Mammary epithelial cell (primary cell): Measurements from ENCODE around the gene CAVIN4.

Experiments
- CTCF ChIP-seq, 2 donors: IDR thresholded peaks in 1 of 2; conservative IDR thresholded peaks in 1 of 2; 2 replicates each; pipeline ENCODE4 v1.5.1; 2011 to 2012; ENCODE audit warnings: inconsistent platforms in 2 of 2, low read length in 2 of 2, mild to moderate bottlenecking in 2 of 2, control low read depth in 1 of 2, low read depth in 1 of 2; ENCODE audit not compliant: insufficient read depth in 1 of 2; ENCODE audit errors: extremely low read depth in 1 of 2
- EZH2 ChIP-seq: IDR thresholded peaks from 2 replicates; pipeline ENCODE4 v1.6.1; 2012; ENCODE audit warnings: low read length, inconsistent platforms, borderline replicate concordance

GRCh38 chr9:100597236-100597635 is 19.4 kb downstream of the CAVIN4 start:
- TF ChIP-seq CTCF (conservative IDR thresholded peaks at IDR 0.05 in 1 of 2, IDR thresholded peaks at IDR 0.05 in 1 of 2; ENCODE audit: extremely low read depth in 1 of 2, insufficient read depth in 1 of 2, low read depth in 1 of 2, low read length in 2 of 2), result no peak
- TF ChIP-seq EZH2, result no peak
